WTC11 (cell line): ENCODE measurements around the gene ARHGAP26.

Experiments
- CTCF ChIP-seq: fragments of 200-600 bp; IDR thresholded peaks from 2 replicates; pipeline ENCODE4 v1.8.0; 2022; ENCODE audit warnings: antibody characterized with exemption
- RELA ChIP-seq: sonication (generic); formaldehyde crosslinking; IDR thresholded peaks from 2 replicates; pipeline ENCODE4 v1.8.1; 2022; ENCODE audit warnings: missing genetic modification reagents, mild to moderate bottlenecking, borderline replicate concordance
- SMAD3 ChIP-seq: sonication (generic); formaldehyde crosslinking; IDR thresholded peaks from 2 replicates; pipeline ENCODE4 v1.8.0; 2022; ENCODE audit warnings: missing genetic modification reagents, mild to moderate bottlenecking, borderline replicate concordance
- TF ChIP-seq, protein P1 (sequence below): sonication (generic); formaldehyde crosslinking; IDR thresholded peaks from 2 replicates; pipeline ENCODE4 v1.8.1; 2023; ENCODE audit warnings: mild to moderate bottlenecking, missing genetic modification reagents, moderate library complexity

GRCh38 chr5:142863856-142864255, 93.7 kb downstream of the ARHGAP26 start:
- TF ChIP-seq SMAD3 (CRISPR knock-in tag) (no peak), CTCF (no peak), RELA (no peak)
- TF ChIP-seq, protein P1, sequence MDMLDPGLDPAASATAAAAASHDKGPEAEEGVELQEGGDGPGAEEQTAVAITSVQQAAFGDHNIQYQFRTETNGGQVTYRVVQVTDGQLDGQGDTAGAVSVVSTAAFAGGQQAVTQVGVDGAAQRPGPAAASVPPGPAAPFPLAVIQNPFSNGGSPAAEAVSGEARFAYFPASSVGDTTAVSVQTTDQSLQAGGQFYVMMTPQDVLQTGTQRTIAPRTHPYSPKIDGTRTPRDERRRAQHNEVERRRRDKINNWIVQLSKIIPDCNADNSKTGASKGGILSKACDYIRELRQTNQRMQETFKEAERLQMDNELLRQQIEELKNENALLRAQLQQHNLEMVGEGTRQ, result no peak
